ENCODE results near the gene HNRNPLL.
"Not testable (repeated sequence)": the region's sequence is repeated elsewhere in the genome, so short reads cannot be mapped to it uniquely, and the experiment has no call there.

HNRNPLL gene

DNA sequence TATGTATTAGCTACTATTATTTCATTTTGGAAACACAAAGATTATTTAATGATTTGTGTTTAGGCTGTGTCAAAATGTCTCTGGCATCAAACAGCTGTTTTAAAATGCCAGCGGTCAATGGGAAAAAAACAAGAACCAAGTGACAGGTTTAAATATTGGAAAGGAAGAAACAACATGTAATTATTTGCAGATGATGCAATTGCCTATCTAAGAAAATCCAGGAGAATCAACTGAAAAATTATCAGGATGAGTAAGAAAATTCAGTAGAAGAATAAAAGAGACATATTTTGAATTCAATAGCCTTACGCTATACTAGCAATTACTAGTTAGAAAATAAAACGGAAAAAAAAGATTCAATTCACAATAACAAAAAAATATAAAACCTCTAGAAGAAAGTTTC, 51.6 kb downstream of the HNRNPLL start:
- DNase-seq, result no peak

DNA sequence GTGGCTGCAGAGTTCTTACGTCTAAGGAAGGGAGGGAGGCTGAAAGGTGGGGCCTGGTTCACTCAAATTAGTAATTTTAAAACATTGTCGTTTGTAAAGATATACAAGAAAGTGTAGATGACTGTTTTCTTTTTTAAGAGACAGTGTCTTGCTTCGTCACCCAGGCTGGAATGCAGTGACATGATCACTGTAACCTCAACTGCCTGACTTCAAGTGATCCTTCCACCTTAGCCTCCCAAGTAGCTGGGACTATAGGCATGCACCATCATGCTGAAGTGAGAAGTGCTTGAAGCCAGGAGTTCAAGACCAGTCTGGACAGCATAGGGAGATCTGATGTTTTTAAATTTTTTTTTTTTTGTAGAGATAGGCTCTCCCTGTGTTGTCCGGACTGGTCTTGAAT, 52.9 kb downstream of the HNRNPLL start:
- no peak for DNase-seq

DNA sequence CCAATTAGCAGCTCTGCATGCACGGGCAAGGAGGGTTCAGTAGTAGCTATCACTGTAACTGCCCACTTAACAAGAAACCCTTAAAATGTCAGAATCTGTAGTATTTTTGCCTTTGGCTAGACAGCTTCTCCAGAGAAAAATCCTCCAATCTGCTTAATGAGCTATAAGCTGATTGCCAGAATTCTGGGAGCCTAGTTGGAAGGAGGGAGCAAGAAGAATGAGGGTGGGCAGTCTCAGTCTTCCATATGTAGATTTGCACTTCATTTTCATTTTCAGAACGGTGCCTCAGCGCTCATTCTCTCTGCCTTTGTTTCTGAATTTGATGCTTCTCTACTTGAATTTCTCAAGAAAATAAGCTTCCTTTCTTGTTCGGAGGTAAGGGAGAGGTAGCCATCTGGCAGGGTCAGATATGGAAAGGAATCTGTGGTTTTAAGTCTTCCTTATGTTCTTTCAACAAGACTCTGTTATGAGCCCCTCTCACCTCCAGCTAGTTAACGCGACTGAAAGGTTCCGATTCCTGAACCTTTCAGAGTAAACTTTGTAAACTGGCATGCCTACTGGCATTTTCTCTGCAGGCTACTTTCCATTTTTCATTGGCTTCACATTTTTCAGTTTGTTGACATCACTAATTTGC, 53.5 kb downstream of the HNRNPLL start:
- DNase-seq, result no peak

DNA sequence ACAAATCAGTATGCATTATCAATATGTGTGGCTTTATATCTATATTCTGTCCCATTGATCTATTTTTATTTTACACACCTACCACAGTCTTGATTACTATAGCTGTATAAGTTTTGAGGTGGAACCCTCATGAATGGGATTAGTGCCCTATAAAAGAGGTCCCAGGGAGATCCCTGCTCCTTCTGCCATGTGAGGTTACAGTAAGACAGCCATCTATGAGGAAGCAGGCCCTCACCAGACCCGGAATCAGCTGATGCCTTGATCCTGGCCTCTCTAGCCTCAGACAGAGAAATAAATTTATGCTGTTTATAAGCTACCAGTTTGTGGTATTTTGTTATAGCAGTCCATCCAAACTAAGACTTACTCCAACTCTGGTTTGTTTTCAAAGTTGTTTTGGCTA, 54.9 kb downstream of the HNRNPLL start:
- DNase-seq, result no peak

DNA sequence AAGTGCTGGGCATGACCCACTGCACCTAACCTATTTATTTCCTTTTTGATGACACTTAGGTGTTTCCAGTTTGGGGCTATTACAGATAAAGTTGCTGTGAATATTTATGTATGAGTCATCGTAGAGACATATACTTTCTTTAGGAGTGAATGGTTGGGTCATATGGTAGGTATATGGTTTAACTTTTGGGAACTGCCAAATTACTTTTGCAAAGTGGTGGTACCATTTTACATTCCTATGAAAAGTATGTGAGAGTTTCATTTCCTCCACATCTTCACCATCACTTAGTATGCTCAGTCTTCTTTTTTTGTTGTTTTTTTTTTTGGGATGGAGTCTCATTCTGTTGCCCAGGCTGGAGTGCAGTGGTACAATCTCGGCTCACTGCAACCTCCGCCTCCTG, 56.1 kb downstream of the HNRNPLL start:
- DNase-seq, result no peak

DNA sequence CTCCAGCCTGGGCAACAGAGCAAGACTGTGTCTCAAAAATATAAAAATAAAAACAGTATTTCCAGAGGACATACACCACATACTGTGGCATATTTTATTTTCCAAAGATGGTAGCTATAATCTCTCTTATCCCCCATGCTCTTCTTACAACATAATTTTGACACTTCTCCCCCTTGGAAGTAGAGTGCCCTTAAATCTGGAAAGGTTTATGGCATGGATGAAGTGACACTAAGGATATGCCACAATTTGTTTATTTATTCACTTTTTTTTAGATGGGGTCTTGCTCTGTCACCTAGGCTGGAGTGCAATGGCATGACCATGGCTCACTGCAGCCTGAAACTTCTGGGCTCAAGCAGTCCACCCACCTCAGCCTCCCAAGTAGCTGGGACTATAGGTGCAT, 56.7 kb downstream of the HNRNPLL start:
- DNase-seq, result no peak

DNA sequence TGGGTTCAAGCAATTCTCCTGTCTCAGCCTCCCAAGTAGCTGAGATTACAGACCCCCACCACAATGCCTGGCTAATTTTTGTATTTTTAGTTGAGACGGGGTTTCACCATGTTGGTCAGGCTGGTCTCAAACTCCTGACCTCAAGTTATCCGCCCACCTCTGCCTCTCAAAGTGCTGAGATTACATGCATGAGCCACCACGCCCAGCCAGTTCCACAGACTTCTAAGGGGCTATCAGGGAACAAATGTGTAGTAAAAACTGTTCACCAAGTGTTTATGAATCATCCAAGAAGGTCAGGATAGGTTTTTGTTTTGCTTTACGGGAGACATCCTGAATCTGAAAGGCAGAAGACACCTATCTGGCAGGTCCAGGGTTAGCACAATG, 60.5 kb downstream of the HNRNPLL start:
- not testable (repeated sequence) for DNase-seq

DNA sequence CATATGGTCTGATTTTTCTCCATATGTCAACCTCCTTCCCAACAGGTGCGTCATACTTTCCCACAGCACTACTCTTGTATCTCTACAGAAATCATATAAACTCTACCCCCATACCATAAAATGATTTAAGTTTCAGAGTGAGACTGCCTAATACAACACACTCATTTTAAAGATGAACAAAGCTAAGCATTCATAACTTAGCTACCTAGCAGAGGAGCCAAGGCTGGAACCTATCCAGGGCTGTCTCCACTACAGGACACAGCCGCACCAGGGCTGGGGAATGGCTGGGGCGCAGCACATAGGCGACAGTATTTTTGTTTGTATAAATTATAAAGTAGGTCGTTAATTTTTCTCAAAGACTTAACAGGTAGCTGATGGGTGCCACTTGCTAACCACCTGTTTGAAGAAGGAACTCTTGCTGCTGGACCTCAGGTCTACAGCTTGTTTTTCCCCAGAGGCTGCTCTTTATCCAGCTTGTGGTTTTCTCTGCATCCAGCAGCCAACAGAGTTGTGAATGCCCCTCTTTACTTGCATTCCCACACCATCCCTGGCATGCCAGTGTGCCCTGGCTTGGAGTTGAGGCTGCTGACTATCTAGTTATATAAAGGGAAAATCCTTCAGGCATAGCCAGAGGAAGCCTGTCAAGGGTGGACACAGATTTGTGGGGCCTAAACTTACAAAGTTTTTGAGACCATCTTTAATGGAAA, 62.0 kb downstream of the HNRNPLL start:
- DNase-seq, result peak in 1 of 3 experiments; percentile 23

DNA sequence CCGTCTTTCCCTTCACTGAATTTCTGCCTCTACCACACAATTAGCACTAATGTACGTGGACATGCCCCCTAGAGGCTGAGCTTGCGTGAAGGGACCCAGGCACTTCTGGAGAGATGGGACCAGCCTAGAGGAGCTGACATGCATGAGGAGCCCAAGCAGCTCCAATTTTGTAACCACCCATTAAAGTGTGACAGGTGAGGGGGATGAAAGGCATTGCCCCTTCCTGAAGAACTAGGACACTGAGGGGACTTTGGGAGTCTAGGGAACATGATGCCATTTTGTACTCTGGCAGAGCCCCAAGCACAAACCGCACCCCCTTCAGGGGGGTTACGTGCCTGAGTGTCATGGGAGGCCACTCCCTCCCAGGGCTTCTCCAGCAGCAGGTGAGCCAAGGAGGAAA, 63.6 kb downstream of the HNRNPLL start:
- no peak for DNase-seq

DNA sequence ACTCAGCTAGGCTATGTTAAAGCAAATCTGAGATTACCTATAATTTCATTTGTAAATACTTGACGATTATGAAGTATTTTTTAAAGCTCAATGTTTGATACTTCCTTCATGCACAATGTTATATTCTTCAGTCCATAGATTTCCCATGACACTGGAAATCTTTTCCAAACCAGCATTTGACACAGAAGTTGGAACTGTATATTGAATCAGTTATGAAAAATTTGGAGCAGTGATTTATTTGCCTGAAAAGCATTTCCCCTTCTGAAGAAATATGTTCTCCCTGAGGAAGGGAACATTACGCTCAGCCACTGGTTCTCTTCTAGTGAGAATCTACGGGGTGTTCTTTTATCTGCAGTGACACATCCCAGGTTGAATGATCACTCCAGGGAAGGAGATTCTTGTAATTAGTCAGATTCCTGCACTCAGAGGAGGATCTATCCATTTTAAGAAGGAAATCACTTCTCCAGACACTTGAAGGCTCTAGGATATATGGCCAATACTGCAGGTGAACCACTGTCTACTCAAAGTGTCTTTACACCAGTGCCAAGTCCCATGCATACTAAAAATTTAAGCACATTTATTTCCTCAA, 64.7 kb downstream of the HNRNPLL start:
- DNase-seq, result no peak

DNA sequence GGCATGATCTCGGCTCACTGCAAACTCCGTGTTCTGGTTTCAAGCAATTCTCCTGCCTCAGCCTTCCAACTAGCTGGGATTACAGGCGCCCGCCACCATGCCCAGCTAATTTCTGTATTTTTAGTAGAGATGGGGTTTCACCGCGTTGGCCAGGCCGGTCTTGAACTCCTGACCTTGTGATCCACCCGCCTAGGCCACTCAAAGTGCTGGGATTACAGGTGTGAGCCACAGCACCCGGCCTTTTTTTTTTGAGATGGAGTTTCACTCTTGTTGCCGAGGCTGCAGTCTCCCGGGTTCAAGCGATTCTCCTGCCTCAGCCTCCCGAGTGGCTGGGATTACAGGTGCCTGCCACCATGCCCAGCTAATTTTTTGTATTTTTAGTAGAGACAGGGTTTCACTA, 65.4 kb downstream of the HNRNPLL start:
- not testable (repeated sequence) for DNase-seq

DNA sequence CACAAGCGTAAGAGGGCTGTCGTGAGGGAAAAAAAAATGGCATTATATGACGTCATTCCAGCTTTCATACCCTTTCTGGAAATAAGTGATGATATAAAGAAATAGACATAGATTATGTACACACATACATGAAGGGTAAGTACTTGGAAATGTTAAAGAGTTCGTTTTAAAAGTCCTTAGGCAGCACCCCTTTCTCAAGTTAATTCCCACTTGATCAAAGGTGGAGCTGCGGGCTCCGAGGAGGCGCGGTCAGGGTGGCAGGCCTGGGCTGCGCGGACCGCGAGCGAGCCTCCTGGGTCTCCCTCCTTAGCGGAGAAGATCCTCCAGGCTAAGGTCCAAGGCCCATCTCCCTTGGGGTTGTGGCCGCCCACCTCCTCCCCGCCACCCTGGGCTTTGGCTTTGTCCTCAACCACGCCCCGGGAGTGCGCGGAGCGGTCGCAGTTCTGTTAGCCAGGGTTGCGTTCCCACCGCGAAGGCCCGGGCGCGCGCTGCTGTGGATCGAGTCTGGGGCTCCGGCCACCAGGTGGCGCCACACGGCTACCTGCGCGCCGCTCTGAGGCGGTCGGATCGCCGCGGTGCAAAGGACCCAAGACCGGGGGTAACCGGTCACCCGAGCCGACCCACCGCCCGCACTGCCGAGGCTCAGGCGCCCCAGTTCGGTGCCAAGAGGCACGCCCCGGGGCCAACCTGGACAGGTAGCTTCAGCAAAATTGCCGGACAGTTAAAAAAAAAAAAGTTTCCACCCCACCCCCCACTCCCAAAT, 66.8 kb downstream of the HNRNPLL start:
- DNase-seq, result peak; percentile 70 to 84 (median 78)

DNA sequence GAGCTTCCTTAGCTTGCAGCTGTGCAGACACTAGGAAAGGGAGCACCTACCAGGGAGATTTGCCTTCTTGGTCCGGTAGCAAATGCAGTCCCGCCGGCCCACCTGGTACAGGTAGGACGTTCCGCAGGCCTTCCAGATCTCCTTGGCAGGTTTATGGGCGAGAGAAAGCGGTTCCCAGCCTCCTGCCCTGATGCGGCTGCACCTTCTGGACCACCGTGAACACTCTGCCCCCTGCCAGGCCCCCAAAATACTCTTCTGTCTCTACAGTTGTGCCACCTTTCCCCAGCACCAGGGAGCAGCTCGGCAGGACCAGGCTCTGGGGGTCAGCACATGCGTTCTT, 67.4 kb downstream of the HNRNPLL start:
- DNase-seq, result no peak

DNA sequence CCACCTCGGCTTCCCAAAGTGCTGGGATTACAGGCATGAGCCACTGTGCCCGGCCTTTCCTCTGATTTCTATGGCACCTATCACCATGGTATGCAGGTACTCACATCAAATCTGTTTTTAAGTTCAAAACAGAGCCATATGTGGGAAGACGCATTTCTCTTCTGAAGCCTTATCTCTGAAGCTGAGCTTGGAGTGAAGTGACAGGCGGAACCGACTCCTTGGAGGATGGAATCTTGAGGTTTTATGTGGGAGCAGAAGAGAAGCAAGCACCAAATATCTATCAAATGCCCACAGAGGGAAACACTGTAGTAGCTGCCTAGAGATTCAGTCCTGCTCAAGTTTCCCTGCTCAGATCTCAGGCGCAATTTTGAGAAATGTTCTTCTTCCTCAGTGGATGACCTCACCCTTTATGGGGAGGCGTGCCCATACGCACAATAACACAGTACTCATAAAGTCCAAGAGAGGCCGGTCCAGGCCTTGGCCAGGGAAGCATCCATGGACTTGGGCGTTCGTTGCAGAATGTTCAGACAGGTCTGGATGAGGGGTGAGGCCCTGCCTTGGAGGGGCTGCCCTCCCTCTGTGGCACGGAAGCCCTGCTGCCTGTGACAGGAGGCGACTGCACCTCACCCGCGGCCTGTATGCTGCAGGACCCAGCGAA, 67.9 kb downstream of the HNRNPLL start:
- no peak for DNase-seq

DNA sequence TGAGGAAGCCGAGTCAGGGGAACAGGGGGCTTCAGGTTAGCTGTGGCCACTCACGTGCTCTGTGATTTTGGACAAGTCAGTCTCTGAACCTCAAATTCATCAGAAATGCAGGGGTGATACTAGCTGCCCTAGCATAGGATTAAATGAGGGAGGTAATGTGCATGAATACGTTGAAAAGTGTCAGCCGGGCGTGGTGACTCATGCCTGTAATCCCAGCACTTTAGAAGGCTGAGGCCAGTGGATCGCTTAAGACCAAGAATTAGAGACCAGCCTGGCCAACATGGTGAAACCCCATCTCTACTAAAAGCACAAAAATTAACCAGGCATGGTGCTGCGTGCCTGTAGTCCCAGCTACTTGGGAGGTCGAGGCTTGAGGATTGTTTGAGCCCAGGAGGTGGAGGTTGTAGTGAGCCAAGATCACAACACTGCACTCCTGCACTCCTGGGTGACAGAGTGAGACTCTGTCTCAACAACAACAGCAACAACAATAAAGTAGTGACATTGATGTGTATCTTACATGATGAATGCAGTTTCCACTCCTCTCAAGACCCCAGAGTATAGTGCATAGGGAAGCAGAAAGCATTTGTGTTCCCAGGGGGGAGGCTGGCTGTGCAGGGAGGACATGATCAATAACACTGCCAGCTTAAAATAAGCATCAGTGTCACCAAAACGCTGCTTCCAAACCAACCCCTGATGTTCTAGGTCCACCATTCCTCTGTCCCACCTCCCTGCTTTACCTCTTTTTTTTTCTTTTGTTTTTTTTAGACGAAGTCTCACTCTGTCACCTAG, 68.8 kb downstream of the HNRNPLL start:
- DNase-seq, result no peak

DNA sequence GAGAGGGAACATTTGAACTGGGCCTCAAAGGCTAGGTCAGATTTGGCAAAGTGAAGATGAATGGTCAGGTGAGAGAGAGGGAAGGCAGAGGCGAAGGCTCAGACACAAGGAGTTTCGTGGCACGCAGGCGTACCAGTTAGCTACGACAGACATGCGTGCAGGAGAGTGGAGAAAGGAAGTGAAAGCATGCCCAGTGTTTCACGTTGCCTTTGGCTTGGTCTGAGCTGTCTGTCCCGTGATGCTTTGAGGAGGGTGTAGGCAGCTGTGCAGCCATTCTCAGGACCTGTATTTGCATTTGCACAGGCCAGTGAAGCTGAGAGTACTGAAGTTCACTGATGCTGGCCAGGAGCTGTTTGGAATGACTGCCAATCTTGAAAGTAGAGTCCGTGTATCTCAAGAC, 69.5 kb downstream of the HNRNPLL start:
- no peak for DNase-seq

DNA sequence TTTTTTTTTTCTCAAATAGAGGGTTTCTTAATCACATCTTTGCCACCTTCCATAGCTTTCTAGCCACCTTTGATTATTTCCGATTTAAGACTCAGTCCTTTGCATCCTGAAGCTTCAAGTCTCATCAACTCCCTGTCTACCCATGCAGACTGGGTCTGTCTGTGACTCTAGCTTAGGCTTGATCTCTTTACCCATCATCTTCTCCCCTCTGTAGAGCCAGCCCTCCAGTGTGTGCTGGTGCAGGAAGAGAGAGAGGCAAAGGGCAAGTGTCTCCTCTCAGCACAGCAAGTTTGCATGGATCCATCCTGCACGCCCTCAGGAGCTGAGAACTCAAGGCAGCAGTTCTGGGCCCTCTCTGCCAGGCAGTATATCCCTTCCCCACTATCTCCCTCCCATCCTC, 70.4 kb downstream of the HNRNPLL start:
- no peak for DNase-seq

DNA sequence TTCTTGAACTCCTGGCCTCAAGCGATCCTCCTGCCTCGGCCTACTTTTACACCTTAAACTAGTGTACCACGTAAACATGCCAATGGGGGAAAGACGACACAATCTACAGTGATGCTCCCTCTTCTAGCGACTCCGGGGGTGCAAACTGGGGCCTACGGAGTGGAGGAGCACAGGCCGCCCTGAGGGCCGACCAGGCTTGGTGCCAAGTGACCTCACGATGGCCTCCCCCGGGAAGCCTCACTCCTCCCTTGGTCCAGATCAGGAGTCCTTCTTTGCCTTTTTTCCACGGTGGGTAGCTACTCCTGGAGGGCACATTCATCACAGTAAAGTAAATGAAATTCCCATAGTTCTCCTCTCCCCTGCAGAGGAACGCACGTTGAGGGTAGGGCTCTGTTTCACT, 73.5 kb downstream of the HNRNPLL start:
- no peak for DNase-seq

DNA sequence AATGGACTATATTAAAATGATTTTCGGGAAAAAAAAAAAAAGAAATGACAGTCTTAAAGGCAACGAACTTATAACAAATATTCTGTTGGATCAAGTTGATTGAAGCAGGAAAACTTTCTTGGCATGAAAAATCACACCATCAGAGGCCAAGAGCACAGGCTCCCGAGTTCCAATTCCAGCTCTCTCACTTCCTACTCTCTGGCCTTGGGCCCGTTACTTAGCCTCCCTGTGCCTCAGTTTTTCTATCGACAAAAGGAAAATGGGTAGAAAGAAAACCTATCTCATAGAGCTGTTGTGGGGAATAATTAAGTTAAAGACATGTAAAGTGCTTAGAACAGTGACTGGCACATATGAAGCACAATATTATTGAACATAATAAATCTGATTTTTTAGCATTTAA, 74.2 kb downstream of the HNRNPLL start:
- DNase-seq, result no peak

DNA sequence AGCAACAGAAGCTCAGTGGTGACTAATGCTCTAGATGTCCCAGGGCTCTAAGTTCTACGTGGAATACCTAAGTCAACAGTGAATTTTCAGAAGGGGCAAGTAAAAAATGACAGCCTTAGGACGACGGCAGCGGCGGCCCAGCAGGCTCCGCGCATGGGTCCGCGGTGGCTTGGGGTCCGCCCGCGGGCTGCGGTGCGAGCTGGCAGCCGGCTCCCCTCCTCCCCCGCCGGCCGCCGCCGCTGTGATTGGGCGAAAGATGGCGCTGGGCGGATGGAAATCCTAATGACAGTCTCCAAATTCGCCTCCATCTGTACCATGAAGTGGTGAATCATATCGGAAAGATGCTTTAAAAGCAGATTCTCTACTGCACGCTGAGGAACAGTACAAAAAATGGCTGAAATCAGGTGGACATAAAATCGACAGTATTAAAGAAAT, 74.7 kb downstream of the HNRNPLL start:
- DNase-seq, result peak; percentile 66 to 85 (median 79)

DNA sequence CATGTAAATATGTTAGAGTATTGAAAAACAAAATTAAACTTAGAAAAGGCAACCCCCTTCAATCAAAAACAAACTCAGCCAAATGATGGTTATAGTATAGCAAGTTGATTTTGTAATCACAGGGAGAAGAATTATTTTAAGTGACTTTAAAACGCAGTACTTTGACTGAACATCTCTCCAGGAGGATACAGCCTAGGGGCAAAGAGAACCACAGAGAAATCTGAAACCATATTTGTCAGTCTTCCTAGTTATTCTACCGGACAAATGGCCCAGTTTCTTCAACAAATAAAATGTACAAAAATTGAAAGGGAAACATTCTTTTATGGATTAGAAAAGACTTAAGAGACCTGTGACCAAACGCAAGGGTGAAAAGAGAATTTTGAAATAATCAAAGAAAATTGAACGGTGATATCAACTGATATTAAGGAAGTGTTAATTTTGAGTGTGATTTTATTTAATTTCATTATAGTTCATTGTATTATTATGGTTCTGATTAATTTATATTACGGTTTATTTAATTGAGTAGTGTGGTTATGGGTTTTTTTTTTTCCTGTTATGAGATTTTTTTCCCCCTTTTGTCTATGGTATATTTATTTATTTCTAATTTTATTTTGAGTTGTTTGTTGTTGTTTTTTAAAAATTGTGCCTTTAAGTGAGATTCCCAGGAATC, 75.3 kb downstream of the HNRNPLL start:
- peak in 1 of 3 experiments; percentile 31 for DNase-seq

DNA sequence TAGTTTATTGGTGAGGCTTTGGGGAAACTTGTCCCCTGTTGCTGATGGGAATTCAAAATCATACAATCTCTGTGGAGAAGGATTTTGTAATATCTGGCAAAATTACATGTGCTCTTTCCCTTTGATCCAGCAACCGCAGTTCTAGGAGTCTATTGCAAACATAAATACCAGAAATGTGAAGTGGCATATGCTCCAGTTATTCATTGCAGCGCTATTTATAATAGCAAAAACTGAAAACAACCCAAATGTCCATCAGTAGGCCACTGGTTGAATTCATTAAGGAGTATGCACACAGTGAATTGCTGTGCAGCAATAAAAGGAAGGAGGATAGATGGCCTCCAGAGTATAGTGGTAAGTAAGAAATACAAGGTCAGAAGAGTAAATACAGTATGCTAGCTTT, 76.5 kb downstream of the HNRNPLL start:
- DNase-seq, result no peak
